Right forelimb (tissue), 1 donor: ENCODE data around the gene PROX2.
A peak's percentile ranks its signal among the peaks of the same experiment; 100 is the strongest.

ENCODE experiments used
- DNase-seq: peaks from one replicate; pipeline ENCODE4 v3.0.0-alpha.2; 2018

Gene PROX2

GRCh38 chr14:74875941-74876913, at the start of gene PROX2:
Gene PROX2 (minus strand): TSS chr14:74876145. CDS start chr14:74863834, 12,311 bp downstream.
- no peak for DNase-seq

GRCh38 chr14:74924061-74924460, 48.1 kb upstream of the PROX2 start:
- DNase-seq, result no peak

- no peak for DNase-seq
These were observed 46.9 kb upstream of the PROX2 start, which contains the start of gene RPS6KL1 for GRCh38 chr14:74922752-74923401. Gene RPS6KL1 (minus strand): TSS chr14:74923260. CDS start chr14:74921541, 1,719 bp downstream.

GRCh38 chr14:74921987-74922751, 46.2 kb upstream of the PROX2 start:
- no peak for DNase-seq

- DNase-seq, result no peak
These were observed 45.2 kb upstream of the PROX2 start for GRCh38 chr14:74921053-74921620.

GRCh38 chr14:74920281-74920680, 44.3 kb upstream of the PROX2 start:
- DNase-seq, result no peak

GRCh38 chr14:74919421-74920165, 43.6 kb upstream of the PROX2 start:
- no peak for DNase-seq

GRCh38 chr14:74918380-74918779, 42.4 kb upstream of the PROX2 start:
- no peak for DNase-seq

- peak; percentile 73 for DNase-seq
These were observed 41.7 kb upstream of the PROX2 start for GRCh38 chr14:74917646-74918081.

- no peak for DNase-seq
These were observed 41.2 kb upstream of the PROX2 start for GRCh38 chr14:74917178-74917543.

GRCh38 chr14:74915826-74916225, 39.9 kb upstream of the PROX2 start:
- DNase-seq, result no peak

GRCh38 chr14:74915426-74915825, 39.5 kb upstream of the PROX2 start:
- DNase-seq, result no peak

GRCh38 chr14:74913986-74914573, 38.1 kb upstream of the PROX2 start:
- peak; percentile 85 for DNase-seq

GRCh38 chr14:74913393-74913910, 37.5 kb upstream of the PROX2 start:
- DNase-seq, result no peak

- DNase-seq, result no peak
These were observed 36.9 kb upstream of the PROX2 start for GRCh38 chr14:74912801-74913200.

- no peak for DNase-seq
These were observed 36.2 kb upstream of the PROX2 start for GRCh38 chr14:74912111-74912510.

GRCh38 chr14:74911704-74912103, 35.8 kb upstream of the PROX2 start:
- no peak for DNase-seq

GRCh38 chr14:74911221-74911620, 35.3 kb upstream of the PROX2 start:
- DNase-seq, result no peak

GRCh38 chr14:74910556-74910955, 34.6 kb upstream of the PROX2 start:
- DNase-seq, result no peak

- DNase-seq, result no peak
These were observed 34.0 kb upstream of the PROX2 start for GRCh38 chr14:74909911-74910310.

GRCh38 chr14:74909501-74909900, 33.6 kb upstream of the PROX2 start:
- DNase-seq, result no peak
